Measurements from ENCODE around the gene AFAP1. TPM values are rescaled to one million over a fixed set of nuclear protein-coding genes. Genes with fewer than 3 reads are reported as not detected.

The AFAP1 gene
- total RNA-seq, 4 donors from 2014 or later: 25.1 to 56.9 (median 26.4) TPM

DNA sequence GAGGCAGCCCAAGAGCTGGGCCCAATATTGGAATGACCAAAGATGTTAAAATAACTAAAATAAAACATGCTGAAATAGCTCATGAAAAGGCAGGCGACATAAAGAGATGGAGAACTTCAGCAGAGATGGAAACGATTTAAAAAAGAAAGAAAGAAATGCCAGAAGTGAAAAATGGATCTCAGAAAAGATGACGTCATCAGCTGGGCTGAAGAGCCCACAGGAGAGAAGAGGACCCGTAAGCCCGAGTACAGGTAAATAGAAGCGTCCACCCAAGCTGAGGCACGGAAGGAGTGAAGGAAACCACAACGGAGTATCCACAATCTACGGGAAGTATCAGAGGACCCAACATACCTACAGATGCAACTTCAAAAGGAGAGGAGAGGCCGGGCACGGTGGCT lies 112.8 kb downstream of the AFAP1 start:
- no peaks in the 10 kb centered on the region for H3K36me3 ChIP-seq
- intact Hi-C loops (cut with DNase I; ENCODE audit: low total_unique reads) (no loop called here), in situ Hi-C loops (cut with MboI; ENCODE audit: low pct_ligation_motif_present in 1 of 4, low pct_unique_long_range_greater_than_20kb in 1 of 4, low sequenced_read_pairs in 3 of 4) (no loop called here)
- H3K9me3 ChIP-seq: no peaks in the 10 kb centered on the region
- TF ChIP-seq, protein P1, sequence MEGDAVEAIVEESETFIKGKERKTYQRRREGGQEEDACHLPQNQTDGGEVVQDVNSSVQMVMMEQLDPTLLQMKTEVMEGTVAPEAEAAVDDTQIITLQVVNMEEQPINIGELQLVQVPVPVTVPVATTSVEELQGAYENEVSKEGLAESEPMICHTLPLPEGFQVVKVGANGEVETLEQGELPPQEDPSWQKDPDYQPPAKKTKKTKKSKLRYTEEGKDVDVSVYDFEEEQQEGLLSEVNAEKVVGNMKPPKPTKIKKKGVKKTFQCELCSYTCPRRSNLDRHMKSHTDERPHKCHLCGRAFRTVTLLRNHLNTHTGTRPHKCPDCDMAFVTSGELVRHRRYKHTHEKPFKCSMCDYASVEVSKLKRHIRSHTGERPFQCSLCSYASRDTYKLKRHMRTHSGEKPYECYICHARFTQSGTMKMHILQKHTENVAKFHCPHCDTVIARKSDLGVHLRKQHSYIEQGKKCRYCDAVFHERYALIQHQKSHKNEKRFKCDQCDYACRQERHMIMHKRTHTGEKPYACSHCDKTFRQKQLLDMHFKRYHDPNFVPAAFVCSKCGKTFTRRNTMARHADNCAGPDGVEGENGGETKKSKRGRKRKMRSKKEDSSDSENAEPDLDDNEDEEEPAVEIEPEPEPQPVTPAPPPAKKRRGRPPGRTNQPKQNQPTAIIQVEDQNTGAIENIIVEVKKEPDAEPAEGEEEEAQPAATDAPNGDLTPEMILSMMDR (IDR thresholded peaks at IDR 0.05): no peak
- 88 to 90% methylated on average over 10 to 11 of the region's 11 CpGs for WGBS, 2 donors (ENCODE audit: low coverage in 1 of 2)
- peaks cover 26 to 70% (median 45%) of the 10 kb centered on the region in 4 donors for H3K4me1 ChIP-seq
- no peak for DNase-seq
- no peaks in the 10 kb centered on the region for H3K27me3 ChIP-seq
- H3K4me3 ChIP-seq: no peak overlapping the region
- no peak overlapping the region for H3K27ac ChIP-seq

DNA sequence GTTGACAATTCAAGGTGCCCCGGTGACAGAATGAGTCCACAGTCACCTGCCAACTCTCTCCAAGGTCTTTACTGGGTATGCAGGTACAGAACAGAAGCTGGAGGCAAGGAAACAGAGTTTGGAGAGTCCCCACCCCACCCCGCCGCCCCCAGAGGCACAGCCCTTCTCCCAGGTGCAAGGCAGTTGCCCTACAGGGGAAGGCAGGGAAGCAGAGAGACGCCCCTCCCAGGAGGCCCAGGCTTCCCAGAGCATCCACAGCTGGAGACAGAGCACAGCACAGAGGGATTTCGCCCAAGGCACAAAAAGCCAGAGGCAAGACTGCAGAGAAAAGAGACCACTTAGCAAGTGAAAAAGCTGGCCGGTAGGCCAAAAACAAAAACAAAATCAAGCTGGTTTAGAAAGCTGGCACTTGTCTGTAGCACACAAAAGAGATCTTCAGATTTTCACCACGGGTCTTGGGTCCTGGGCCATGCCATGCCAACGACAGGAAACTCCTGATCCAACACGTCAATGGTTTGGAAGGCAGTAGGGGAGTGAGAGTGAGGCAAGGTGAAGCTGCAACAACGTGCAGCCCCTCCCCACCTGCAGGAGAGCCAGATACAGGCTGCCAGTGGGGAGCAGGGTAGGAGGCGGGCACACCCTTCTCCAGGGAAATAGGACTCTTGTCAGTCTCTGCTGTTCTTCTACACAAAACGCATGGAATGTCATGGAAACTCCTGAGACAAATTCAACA lies 113.3 kb downstream of the AFAP1 start:
- in situ Hi-C loops (cut with MboI; ENCODE audit: low pct_ligation_motif_present in 1 of 4, low pct_unique_long_range_greater_than_20kb in 1 of 4, low sequenced_read_pairs in 3 of 4): no loop called here
- Histone ChIP-seq H3K27ac (no peak overlapping the region), H3K36me3 (no peaks in the 10 kb centered on the region), H3K4me3 (no peak overlapping the region), H3K4me1 (peaks cover 29 to 72% (median 45%) of the 10 kb centered on the region in 4 donors), H3K9me3 (no peaks in the 10 kb centered on the region), H3K27me3 (no peaks in the 10 kb centered on the region)
- TF ChIP-seq, protein P1 (IDR thresholded peaks at IDR 0.05): no peak
- no peak for TF ChIP-seq EP300 (IDR thresholded peaks at IDR 0.05; ENCODE audit: low read depth)
- no peak for TF ChIP-seq POLR2A (IDR thresholded peaks at IDR 0.05)
- TF ChIP-seq POLR2AphosphoS5 (IDR thresholded peaks at IDR 0.05): no peak
- intact Hi-C loops (cut with DNase I; ENCODE audit: low total_unique reads): no loop called here
- 75 to 86% methylated on average over 3 to 12 of the region's 12 CpGs for WGBS, 2 donors (ENCODE audit: low coverage in 1 of 2)
- no peak for DNase-seq

DNA sequence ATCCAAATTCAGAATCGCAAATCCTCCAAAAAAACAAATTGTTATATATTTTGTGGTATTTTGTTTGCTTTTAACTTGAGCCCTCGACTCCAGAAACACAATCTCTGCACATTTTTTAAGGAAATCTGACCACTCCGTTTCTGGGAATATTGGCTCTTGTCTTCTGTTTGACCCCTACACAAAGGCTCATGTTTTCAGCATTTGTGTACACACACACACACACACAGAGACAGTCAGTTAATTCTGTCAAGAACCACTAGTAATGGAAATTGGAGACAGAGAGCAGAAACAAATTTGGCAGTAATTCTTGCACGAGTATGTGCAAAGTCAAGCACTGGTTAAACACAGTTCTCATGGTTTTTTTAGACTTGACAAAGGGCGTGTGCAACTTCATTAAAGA lies 115.4 kb downstream of the AFAP1 start:
- in situ Hi-C loops (cut with MboI; ENCODE audit: low pct_ligation_motif_present in 1 of 4, low pct_unique_long_range_greater_than_20kb in 1 of 4, low sequenced_read_pairs in 3 of 4): no loop called here
- H3K4me1 ChIP-seq: peaks cover 22 to 72% (median 27%) of the 10 kb centered on the region in 4 donors

DNA sequence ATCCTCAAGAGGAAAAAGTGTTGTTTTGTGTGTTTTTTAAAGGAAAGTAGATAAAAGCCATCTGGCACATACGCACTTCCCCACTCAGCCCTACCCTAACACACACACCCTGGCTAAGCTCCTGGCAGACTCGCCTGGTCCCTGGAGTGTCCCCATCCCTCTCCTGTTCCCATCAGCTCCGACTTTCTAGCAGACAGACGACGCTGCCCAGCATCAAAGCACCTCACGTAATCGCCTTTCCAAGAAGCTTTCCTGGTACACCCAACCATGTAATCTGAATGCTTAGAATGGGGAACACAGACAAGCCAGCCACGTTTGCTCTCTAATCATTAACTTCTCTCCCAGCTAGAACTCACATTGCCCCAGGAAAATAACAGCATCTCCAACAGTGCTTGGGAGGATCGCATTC lies 116.2 kb downstream of the AFAP1 start:
- peak; percentile 47 for DNase-seq
- WGBS, 2 donors (ENCODE audit: low coverage in 1 of 2): 17 to 20% methylated on average over 1 to 9 of the region's 9 CpGs
- in situ Hi-C loops (cut with MboI; ENCODE audit: low pct_ligation_motif_present in 1 of 4, low pct_unique_long_range_greater_than_20kb in 1 of 4, low sequenced_read_pairs in 3 of 4): no loop called here

More for the DNA sequence above, 115.4 kb downstream of the AFAP1 start:
- Histone ChIP-seq H3K9me3 (no peaks in the 10 kb centered on the region), H3K36me3 (no peaks in the 10 kb centered on the region), H3K4me3 (no peak overlapping the region), H3K27me3 (no peaks in the 10 kb centered on the region), H3K27ac (peak overlapping the region; percentile 83 to 87 (median 83))
- TF ChIP-seq EP300 (IDR thresholded peaks at IDR 0.05; ENCODE audit: low read depth) (no peak), POLR2AphosphoS5 (IDR thresholded peaks at IDR 0.05) (no peak), POLR2A (IDR thresholded peaks at IDR 0.05) (no peak)
- TF ChIP-seq, protein P1 (IDR thresholded peaks at IDR 0.05): no peak
- no peak for DNase-seq
- intact Hi-C loops (cut with DNase I; ENCODE audit: low total_unique reads): no loop called here
- 51 to 55% methylated on average over 5 of the region's 5 CpGs for WGBS, 2 donors (ENCODE audit: low coverage in 1 of 2)

More for the DNA sequence above, 116.2 kb downstream of the AFAP1 start:
- H3K36me3 ChIP-seq: no peaks in the 10 kb centered on the region
- intact Hi-C loops (cut with DNase I; ENCODE audit: low total_unique reads): no loop called here
- peak overlapping the region; percentile 83 to 87 (median 83) for H3K27ac ChIP-seq
- TF ChIP-seq EP300 (IDR thresholded peaks at IDR 0.05; ENCODE audit: low read depth): no peak
- TF ChIP-seq POLR2AphosphoS5 (IDR thresholded peaks at IDR 0.05): peak in 2 of 3 donors; percentile 22 to 40
- TF ChIP-seq POLR2A (IDR thresholded peaks at IDR 0.05): no peak
- H3K4me1 ChIP-seq: peaks cover 15 to 70% (median 20%) of the 10 kb centered on the region in 4 donors
- H3K27me3 ChIP-seq: no peaks in the 10 kb centered on the region
- H3K4me3 ChIP-seq: no peak overlapping the region
- H3K9me3 ChIP-seq: no peaks in the 10 kb centered on the region

All from transverse colon (tissue), 4 donors.